ENCODE measurements around the gene MIF. TPM values are rescaled to one million over a fixed set of nuclear protein-coding genes. Genes with fewer than 3 reads are reported as not detected.
"Not testable (repeated sequence)": the region's sequence is repeated elsewhere in the genome, so short reads cannot be mapped to it uniquely, and the experiment has no call there.

MIF gene
- total RNA-seq, 4 donors from 2014 or later, result 164 to 261 (median 237) TPM

DNA sequence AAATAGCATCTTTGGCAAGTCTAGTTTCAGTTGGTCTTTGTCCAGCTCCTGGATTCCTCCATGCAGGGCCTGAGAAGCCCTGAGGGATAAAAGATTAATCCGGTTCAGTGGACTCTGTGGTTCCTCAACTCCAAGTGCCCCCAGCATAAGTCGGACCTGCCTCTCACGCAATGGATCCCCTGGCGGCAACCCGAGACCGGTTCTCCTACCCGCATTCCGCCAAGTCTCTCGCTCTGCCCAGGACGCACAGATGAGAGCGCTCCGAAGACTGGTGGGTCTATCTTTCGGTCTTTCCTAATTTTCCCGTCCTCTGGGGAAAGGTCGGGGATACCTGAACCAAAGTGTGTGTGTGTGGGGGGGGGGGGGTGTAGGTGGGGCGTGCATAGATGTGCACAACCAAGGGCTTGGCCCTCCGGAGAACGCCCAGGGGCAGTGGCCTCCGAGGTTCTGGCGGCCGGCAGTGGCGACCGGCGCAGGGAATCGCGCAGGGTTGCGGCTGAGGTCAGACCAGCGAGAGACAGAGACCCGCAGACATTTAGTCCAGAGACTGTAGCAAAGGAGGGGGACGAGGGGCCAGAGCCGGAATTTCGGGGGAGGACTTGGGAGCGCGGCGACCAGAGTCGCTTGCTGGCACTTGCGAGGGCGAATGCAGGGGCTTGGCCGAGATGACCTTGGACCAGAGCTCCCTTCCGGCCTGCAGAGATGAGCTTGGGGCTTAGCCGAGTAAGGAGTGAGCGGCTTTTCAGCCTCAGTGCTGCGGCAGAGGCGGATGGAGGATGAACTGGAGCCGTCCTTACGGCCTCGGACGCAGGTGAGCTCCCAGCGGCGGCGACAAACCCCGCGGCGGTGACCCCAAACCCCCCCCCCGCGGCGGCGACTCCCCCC, 37.2 kb upstream of the MIF start:
- Histone ChIP-seq H3K9me3 (no peaks in the 10 kb centered on the region), H3K4me3 (peak overlapping the region; percentile 58 to 75), H3K27ac (peak overlapping the region; percentile 79 to 98 (median 96)), H3K4me1 (peaks cover 0 to 28% (median 7%) of the 10 kb centered on the region in 3 donors), H3K36me3 (peaks cover 0 to 4% of the 10 kb centered on the region in 2 donors), H3K27me3 (no peaks in the 10 kb centered on the region)
- no peak for TF ChIP-seq POLR2A (IDR thresholded peaks at IDR 0.05)
- no peak for TF ChIP-seq POLR2AphosphoS5 (IDR thresholded peaks at IDR 0.05)
- TF ChIP-seq, protein P1, sequence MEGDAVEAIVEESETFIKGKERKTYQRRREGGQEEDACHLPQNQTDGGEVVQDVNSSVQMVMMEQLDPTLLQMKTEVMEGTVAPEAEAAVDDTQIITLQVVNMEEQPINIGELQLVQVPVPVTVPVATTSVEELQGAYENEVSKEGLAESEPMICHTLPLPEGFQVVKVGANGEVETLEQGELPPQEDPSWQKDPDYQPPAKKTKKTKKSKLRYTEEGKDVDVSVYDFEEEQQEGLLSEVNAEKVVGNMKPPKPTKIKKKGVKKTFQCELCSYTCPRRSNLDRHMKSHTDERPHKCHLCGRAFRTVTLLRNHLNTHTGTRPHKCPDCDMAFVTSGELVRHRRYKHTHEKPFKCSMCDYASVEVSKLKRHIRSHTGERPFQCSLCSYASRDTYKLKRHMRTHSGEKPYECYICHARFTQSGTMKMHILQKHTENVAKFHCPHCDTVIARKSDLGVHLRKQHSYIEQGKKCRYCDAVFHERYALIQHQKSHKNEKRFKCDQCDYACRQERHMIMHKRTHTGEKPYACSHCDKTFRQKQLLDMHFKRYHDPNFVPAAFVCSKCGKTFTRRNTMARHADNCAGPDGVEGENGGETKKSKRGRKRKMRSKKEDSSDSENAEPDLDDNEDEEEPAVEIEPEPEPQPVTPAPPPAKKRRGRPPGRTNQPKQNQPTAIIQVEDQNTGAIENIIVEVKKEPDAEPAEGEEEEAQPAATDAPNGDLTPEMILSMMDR (IDR thresholded peaks at IDR 0.05), result peak in 3 of 4 experiments; percentile 20 to 38 (median 23)
- no peak for TF ChIP-seq EP300 (IDR thresholded peaks at IDR 0.05)
- WGBS, 2 donors (ENCODE audit: low coverage in 1 of 2), result 0 to 3% methylated on average over 1 to 7 of the region's 58 CpGs
- peak; percentile 66 for ATAC-seq

DNA sequence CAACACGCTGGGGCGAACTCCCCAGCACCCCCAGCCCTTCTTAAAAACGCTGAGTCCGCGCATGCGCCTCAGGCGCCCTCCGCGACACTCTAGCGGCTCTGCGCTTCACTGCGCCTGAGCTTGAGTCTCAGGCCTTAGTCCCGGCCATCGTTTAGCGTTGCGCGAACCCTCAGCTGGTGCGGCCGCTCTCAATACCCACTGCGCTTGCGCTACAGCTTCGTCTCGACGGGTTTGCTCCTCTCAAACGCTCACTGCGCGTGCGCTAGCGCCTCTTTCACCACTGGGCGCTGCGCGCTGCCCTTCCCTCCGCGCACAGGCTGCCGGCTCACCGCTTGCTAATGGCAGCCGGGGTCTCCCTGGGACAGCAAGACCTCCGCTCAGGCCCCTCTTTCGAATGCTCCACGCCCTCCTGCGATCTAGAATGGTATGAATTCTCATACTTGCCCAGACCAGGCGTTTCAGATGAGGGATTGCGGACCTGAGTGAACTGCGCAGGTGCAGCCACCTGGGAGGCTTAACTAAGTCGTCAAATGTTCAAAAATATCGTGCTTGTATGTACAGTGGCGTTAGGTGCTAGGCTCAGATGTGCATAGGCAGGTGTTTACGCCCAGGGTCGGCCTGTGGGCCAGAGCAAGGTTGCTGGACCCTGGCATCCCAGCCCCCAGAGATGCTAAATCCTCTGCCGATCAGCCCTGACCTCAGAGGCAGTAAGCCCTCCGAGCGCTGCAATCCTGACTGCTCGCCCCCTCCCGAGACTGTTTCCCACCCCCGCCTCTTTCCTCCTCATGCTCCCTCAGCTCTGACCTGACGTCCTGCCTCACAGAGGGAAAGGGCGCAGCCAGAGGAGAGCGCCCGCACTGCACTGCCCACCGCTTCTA, 36.3 kb upstream of the MIF start, which contains the start of gene SLC2A11:
SLC2A11 (plus strand) TSS at position 270 of the 878 bp plus-strand sequence; CDS start at position 395, 125 bp downstream.
- Histone ChIP-seq H3K27ac (peak within 1 kb of the TSS; percentile 79 to 98 (median 96)), H3K4me3 (peak within 1 kb of the TSS; percentile 58 to 75), H3K4me1 (peaks cover 0 to 28% (median 7%) of the 10 kb centered on the region in 3 donors), H3K27me3 (no peaks in the 10 kb centered on the region), H3K36me3 (peaks cover 0 to 13% of the 10 kb centered on the region in 2 donors), H3K9me3 (no peaks in the 10 kb centered on the region)
- WGBS, 2 donors (ENCODE audit: low coverage in 1 of 2), result 0% methylated on average over 3 to 8 of the region's 60 CpGs
- peak; percentile 97 for ATAC-seq
- peak; percentile 91 for TF ChIP-seq POLR2AphosphoS5 (IDR thresholded peaks at IDR 0.05)
- peak in 1 of 2 donors; percentile 82 for TF ChIP-seq POLR2A (IDR thresholded peaks at IDR 0.05)
- TF ChIP-seq, protein P1 (IDR thresholded peaks at IDR 0.05), result peak in 3 of 4 experiments; percentile 36 to 53 (median 44)
- TF ChIP-seq EP300 (IDR thresholded peaks at IDR 0.05), result no peak

DNA sequence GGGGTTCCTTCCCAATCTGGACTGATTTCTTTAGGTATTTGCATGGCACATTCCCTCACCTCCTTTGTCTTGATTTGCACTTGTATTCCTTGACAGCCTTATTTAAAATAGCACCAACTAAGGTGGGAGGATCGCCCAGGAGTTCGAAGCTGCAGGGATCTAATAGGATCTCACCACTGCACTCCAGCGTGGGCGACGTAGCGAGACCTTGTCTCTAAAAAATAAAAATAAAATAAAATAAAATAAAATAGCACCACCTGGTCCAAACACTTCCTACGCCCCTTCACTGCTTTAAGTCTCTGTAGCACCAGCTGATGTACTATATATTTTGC, 35.7 kb upstream of the MIF start:
- 51 to 56% methylated on average over 6 to 7 of the region's 7 CpGs for WGBS, 2 donors (ENCODE audit: low coverage in 1 of 2)
- ATAC-seq, result no peak
- Histone ChIP-seq H3K4me1 (peaks cover 0 to 28% (median 7%) of the 10 kb centered on the region in 3 donors), H3K36me3 (peaks cover 0 to 19% of the 10 kb centered on the region in 2 donors), H3K9me3 (no peaks in the 10 kb centered on the region), H3K4me3 (peak overlapping the region; percentile 58 to 75), H3K27ac (peak overlapping the region in 3 of 4 donors; percentile 94 to 98 (median 97)), H3K27me3 (no peaks in the 10 kb centered on the region)
- TF ChIP-seq, protein P1 (IDR thresholded peaks at IDR 0.05), result no peak
- TF ChIP-seq EP300 (IDR thresholded peaks at IDR 0.05) (no peak), POLR2AphosphoS5 (IDR thresholded peaks at IDR 0.05) (no peak), POLR2A (IDR thresholded peaks at IDR 0.05) (no peak)

DNA sequence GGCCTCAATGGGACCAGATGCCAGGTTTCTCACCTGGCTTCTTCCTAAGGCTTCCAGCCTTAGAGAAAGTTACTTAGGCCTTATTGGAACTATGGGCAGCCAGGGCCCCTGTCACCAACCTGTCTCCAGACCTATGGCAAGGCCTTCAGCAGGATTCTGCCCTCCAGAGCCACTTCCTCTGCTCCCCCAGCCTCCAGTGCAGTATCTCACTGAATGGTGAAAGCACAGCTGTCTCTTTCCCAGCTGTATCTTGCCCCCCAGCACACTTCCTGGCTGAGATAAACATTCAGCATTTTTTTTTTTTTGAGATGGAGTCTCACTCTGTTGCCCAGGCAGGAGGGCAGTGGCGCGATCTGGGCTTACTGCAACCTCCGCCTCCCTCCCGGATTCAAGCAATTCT, 35.0 kb upstream of the MIF start:
- H3K27ac ChIP-seq, result no peak overlapping the region
- peaks cover 0 to 26% of the 10 kb centered on the region in 2 donors for H3K36me3 ChIP-seq
- 100% methylated on average over 4 of the region's 4 CpGs; no CpG with 5 or more reads in 1 of the 2 donors for WGBS, 2 donors (ENCODE audit: low coverage in 1 of 2)
- no peak for TF ChIP-seq POLR2AphosphoS5 (IDR thresholded peaks at IDR 0.05)
- TF ChIP-seq, protein P1 (IDR thresholded peaks at IDR 0.05), result no peak
- TF ChIP-seq POLR2A (IDR thresholded peaks at IDR 0.05), result no peak
- no peak for TF ChIP-seq EP300 (IDR thresholded peaks at IDR 0.05)
- no peak for ATAC-seq
- H3K4me1 ChIP-seq, result peaks cover 0 to 28% (median 7%) of the 10 kb centered on the region in 3 donors
- no peaks in the 10 kb centered on the region for H3K27me3 ChIP-seq
- no peak overlapping the region for H3K4me3 ChIP-seq
- no peaks in the 10 kb centered on the region for H3K9me3 ChIP-seq

DNA sequence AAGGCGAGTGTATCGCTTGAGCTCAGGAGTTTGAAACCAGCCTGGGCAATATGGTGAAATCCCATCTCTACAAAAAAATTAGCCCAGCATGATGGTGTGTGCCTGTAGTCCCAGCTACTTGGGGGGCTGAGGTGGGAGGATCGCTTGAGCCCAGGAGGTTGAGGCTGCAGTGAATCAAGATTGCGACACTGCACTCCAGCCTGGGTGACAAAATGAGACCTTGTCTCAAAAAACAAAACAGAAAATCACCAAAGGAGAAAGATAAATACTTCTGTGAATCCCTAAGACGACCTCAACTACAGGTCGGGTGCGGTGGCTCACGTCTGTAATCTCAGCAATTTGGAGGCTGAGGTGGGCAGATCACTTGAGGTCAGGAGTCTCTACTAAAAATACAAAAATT, 34.0 kb upstream of the MIF start:
- not testable (repeated sequence) for H3K27ac ChIP-seq, H3K27me3 ChIP-seq, H3K4me3 ChIP-seq, H3K9me3 ChIP-seq, ATAC-seq
- 89 to 100% methylated on average over 7 to 8 of the region's 8 CpGs for WGBS, 2 donors (ENCODE audit: low coverage in 1 of 2)
- H3K4me1 ChIP-seq, result peaks cover 0 to 28% (median 7%) of the 10 kb centered on the region in 3 donors
- H3K36me3 ChIP-seq, result peaks cover 0 to 26% of the 10 kb centered on the region in 2 donors
